ENCODE data around the gene ACTR1B.
"Not testable (repeated sequence)": the region's sequence is repeated elsewhere in the genome, so short reads cannot be mapped to it uniquely, and the experiment has no call there.

ACTR1B gene

GRCh38 chr2:97658691-97659157, 5.1 kb downstream of the ACTR1B start:
- DNase-seq (ENCODE audit: low read depth in 2 of 2) = no peak

GRCh38 chr2:97657986-97658690, 5.7 kb downstream of the ACTR1B start:
- no peak for DNase-seq (ENCODE audit: low read depth in 2 of 2)

GRCh38 chr2:97656905-97657587, 6.8 kb downstream of the ACTR1B start:
- DNase-seq (ENCODE audit: low read depth in 2 of 2) = no peak

- no peak for DNase-seq (ENCODE audit: low read depth in 2 of 2)
These were observed 7.6 kb downstream of the ACTR1B start for GRCh38 chr2:97656129-97656755.

- no peak for DNase-seq (ENCODE audit: low read depth in 2 of 2)
These were observed 9.1 kb downstream of the ACTR1B start for GRCh38 chr2:97654791-97655190.

GRCh38 chr2:97654309-97654708, 9.5 kb downstream of the ACTR1B start:
- DNase-seq (ENCODE audit: low read depth in 2 of 2) = no peak

- DNase-seq (ENCODE audit: low read depth in 2 of 2) = no peak
These were observed 10.0 kb downstream of the ACTR1B start for GRCh38 chr2:97653874-97654273.

GRCh38 chr2:97653473-97653872, 10.4 kb downstream of the ACTR1B start:
- DNase-seq (ENCODE audit: low read depth in 2 of 2) = no peak

GRCh38 chr2:97651114-97651513, 12.7 kb downstream of the ACTR1B start:
- no peak for DNase-seq (ENCODE audit: low read depth in 2 of 2)

- DNase-seq (ENCODE audit: low read depth in 2 of 2) = no peak
These were observed 16.9 kb downstream of the ACTR1B start for GRCh38 chr2:97646977-97647376.

GRCh38 chr2:97645695-97646629, 17.9 kb downstream of the ACTR1B start, which contains the start of gene COX5B:
Gene COX5B, plus strand, starts transcription at chr2:97646062. Its CDS starts 25 bp downstream, at chr2:97646087.
- DNase-seq (ENCODE audit: low read depth in 2 of 2) = peak; percentile 97 to 98

GRCh38 chr2:97645112-97645694, 18.6 kb downstream of the ACTR1B start:
- no peak for DNase-seq (ENCODE audit: low read depth in 2 of 2)

- DNase-seq (ENCODE audit: low read depth in 2 of 2) = no peak
These were observed 19.7 kb downstream of the ACTR1B start for GRCh38 chr2:97644023-97644717.

GRCh38 chr2:97626049-97626430, 37.8 kb downstream of the ACTR1B start:
- DNase-seq (ENCODE audit: low read depth in 2 of 2) = not testable (repeated sequence)

- DNase-seq (ENCODE audit: low read depth in 2 of 2) = not testable (repeated sequence)
These were observed 38.3 kb downstream of the ACTR1B start for GRCh38 chr2:97625354-97626048.

- DNase-seq (ENCODE audit: low read depth in 2 of 2) = not testable (repeated sequence)
These were observed 40.9 kb downstream of the ACTR1B start for GRCh38 chr2:97622976-97623375.

GRCh38 chr2:97620492-97620891, 43.4 kb downstream of the ACTR1B start:
- DNase-seq (ENCODE audit: low read depth in 2 of 2) = not testable (repeated sequence)

GRCh38 chr2:97618939-97619827, 44.7 kb downstream of the ACTR1B start:
- DNase-seq (ENCODE audit: low read depth in 2 of 2) = not testable (repeated sequence)

GRCh38 chr2:97617911-97618310, 45.9 kb downstream of the ACTR1B start:
- DNase-seq (ENCODE audit: low read depth in 2 of 2) = no peak
